Measurements from ENCODE around the gene OSTN.

GRCh38 chr3:191280882-191281281 lies 81.8 kb downstream of the OSTN start:
- TF ChIP-seq CTCF (IDR thresholded peaks at IDR 0.05; ENCODE audit: borderline replicate concordance, extremely low read depth, low read length, poor library complexity, severe bottlenecking) (no peak), EZH2 (IDR thresholded peaks at IDR 0.05; ENCODE audit: borderline replicate concordance, low read depth, low read length, severe bottlenecking) (no peak)
